Measurements from ENCODE around the gene MINDY4. TPM values are rescaled to one million over a fixed set of nuclear protein-coding genes. Genes with fewer than 3 reads are reported as not detected.

MINDY4 gene
- total and polyA plus RNA-seq, 2 of the 8 experiments (the other 6 are each of a cell fraction or from before 2014, with no cell fraction given): 1.3 to 3.6 TPM

DNA sequence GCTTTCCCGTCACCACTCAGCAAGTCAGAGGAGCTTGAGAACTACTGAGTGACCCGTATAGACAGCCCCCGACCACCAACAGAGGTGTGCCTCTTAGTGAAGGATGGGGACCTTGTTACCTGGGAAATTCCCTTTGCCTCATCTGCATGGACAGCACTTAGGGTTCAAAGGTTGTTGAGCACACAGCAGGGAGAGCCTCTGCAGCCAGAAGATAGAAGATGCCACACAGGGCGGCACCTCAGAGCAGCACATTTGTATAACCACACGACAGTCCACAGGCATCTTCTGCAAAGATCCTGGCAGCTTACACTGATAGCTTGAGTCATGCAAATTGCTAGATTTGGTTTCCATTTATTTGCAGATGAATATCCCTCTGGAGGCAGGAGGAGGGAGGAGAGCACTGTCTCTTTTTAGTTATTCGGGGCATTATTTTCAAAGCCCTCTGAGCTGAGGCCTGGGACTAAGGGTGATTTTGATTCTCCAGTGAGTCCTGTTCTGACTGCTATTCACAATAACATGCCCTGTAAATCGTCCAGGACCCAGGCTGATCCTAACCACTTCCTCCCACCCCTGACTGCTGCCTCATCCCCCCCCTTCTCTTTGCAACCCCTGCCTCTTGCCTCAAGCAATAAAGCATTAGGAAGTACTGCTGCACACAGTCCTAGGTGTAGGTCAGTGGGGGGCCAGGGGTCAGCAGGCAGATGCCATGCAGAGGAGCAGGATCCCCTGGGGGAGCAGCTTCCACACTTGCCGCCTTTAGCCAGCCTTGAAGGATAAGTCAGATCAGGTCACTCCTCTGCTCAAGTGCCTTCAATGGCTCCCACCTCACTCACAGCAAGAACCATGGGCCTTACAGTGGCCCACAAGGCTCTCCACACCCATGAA, 43.9 kb upstream of the MINDY4 start (continued):
- TF ChIP-seq NANOG (IDR thresholded peaks at IDR 0.05; ENCODE audit: insufficient read depth, low read depth, low read length, poor library complexity, severe bottlenecking) (peak; percentile 3), SP1 (IDR thresholded peaks at IDR 0.05; ENCODE audit: low read depth, low read length) (peak; percentile 28; the same call in 1 of the 2 replicates), POU5F1 (IDR thresholded peaks at IDR 0.05; ENCODE audit: low read depth, low read length) (no peak)

Measured in H1 (cell line).